CD14-positive monocyte (primary cell): Measurements from ENCODE around the gene AKR7A3. TPM values are rescaled to one million over a fixed set of nuclear protein-coding genes. Genes with fewer than 3 reads are reported as not detected.

ENCODE experiments used
- DNase-seq, 3 donors: peaks; one replicate each; pipeline ENCODE4 v3.0.0-alpha.2; 2011 to 2022
- H2AFZ ChIP-seq: 2 replicates; pipeline ENCODE4 v1.6.0; 2012; ENCODE audit warnings: mild to moderate bottlenecking, low read depth, low read length, inconsistent platforms; ENCODE audit not compliant: insufficient read depth, poor library complexity, severe bottlenecking
- H3K27ac ChIP-seq, 2 donors: 1 replicate in 1 of 2; 2 replicates in 1 of 2; pipeline ENCODE4 v1.5.1; 2012 to 2013; ENCODE audit warnings: low read length in 2 of 2, control low read depth in 1 of 2, inconsistent platforms in 1 of 2, low read depth in 1 of 2, mild to moderate bottlenecking in 1 of 2
- H3K27me3 ChIP-seq, 2 donors: one replicate each; pipeline versions ENCODE4 v1.6.0 to v1.6.1; 2011 to 2013; ENCODE audit warnings: low read length in 2 of 2; ENCODE audit not compliant: control insufficient read depth in 2 of 2, insufficient read depth in 2 of 2
- H3K36me3 ChIP-seq, 2 donors: replicated peaks in 1 of 2; 1 replicate in 1 of 2; 2 replicates in 1 of 2; pipeline versions ENCODE4 v1.5.1 to v1.6.1; 2012 to 2013; ENCODE audit warnings: low read length in 2 of 2, control low read depth in 1 of 2, inconsistent platforms in 1 of 2, mild to moderate bottlenecking in 1 of 2; ENCODE audit not compliant: insufficient read depth in 2 of 2, control insufficient read depth in 1 of 2
- H3K4me1 ChIP-seq, 2 donors: 1 replicate in 1 of 2; 2 replicates in 1 of 2; pipeline versions ENCODE4 v1.5.1 to v1.6.1; 2012 to 2013; ENCODE audit warnings: low read length in 2 of 2, control low read depth in 1 of 2, inconsistent platforms in 1 of 2, mild to moderate bottlenecking in 1 of 2, moderate library complexity in 1 of 2; ENCODE audit not compliant: insufficient read depth in 2 of 2, control insufficient read depth in 1 of 2
- H3K4me2 ChIP-seq: replicated peaks from 2 replicates; pipeline ENCODE3; 2012; ENCODE audit warnings: low read length, moderate library complexity, mild to moderate bottlenecking; ENCODE audit not compliant: poor library complexity, severe bottlenecking; ENCODE audit errors: extremely low read depth
- H3K4me3 ChIP-seq, 3 experiments: fragments of 200-600 bp in 1 of 3; sonication (generic) in 1 of 3; replicated peaks in 1 of 3; 1 replicate in 2 of 3; 2 replicates in 1 of 3; pipeline ENCODE4 v1.5.1; 2011 to 2013; ENCODE audit warnings: low read length in 3 of 3, mild to moderate bottlenecking in 3 of 3, control low read depth in 2 of 3, low read depth in 2 of 3, inconsistent platforms in 1 of 3, moderate library complexity in 1 of 3
- H3K79me2 ChIP-seq: 2 replicates; pipeline ENCODE4 v1.6.0; 2012; ENCODE audit warnings: mild to moderate bottlenecking, control low read depth, inconsistent platforms, low read length, moderate library complexity; ENCODE audit not compliant: insufficient read depth
- H3K9ac ChIP-seq: 2 replicates; pipeline ENCODE4 v1.6.0; 2017; ENCODE audit warnings: low read length, mild to moderate bottlenecking; ENCODE audit not compliant: insufficient read depth, poor library complexity, severe bottlenecking
- H3K9me3 ChIP-seq, 2 donors: replicated peaks in 1 of 2; 1 replicate in 1 of 2; 2 replicates in 1 of 2; pipeline versions ENCODE4 v1.5.1 to v1.6.1; 2012 to 2013; ENCODE audit warnings: low read length in 2 of 2, control low read depth in 1 of 2; ENCODE audit not compliant: control insufficient read depth in 1 of 2, insufficient read depth in 1 of 2
- H4K20me1 ChIP-seq: 2 replicates; pipeline ENCODE4 v1.6.0; 2012; ENCODE audit warnings: mild to moderate bottlenecking, low read length, control low read depth, moderate library complexity; ENCODE audit not compliant: insufficient read depth
- H3K27ac Mint-ChIP-seq, 7 donors: one replicate each; pipeline ENCODE4 v1.8.0; 2020; ENCODE audit warnings: mild to moderate bottlenecking in 7 of 7, mixed read lengths in 7 of 7, moderate library complexity in 6 of 7, inconsistent platforms in 2 of 7
- H3K27me3 Mint-ChIP-seq, 3 donors: one replicate each; pipeline ENCODE4 v1.8.0; 2021 to 2022; ENCODE audit warnings: low read depth in 3 of 3, mild to moderate bottlenecking in 3 of 3, mixed read lengths in 3 of 3, moderate library complexity in 3 of 3, inconsistent platforms in 1 of 3
- H3K36me3 Mint-ChIP-seq, 2 donors: one replicate each; pipeline ENCODE4 v1.8.0; 2020; ENCODE audit warnings: mixed read lengths in 2 of 2, inconsistent platforms in 1 of 2, mild to moderate bottlenecking in 1 of 2
- H3K4me1 Mint-ChIP-seq: one replicate; pipeline ENCODE4 v1.8.0; 2020; ENCODE audit warnings: mild to moderate bottlenecking, mixed read lengths
- H3K4me3 Mint-ChIP-seq, 2 donors: one replicate each; pipeline ENCODE4 v1.8.0; 2020; ENCODE audit warnings: mild to moderate bottlenecking in 2 of 2, mixed read lengths in 2 of 2, moderate library complexity in 1 of 2
- H3K9me3 Mint-ChIP-seq, 7 donors: one replicate each; pipeline ENCODE4 v1.8.0; 2020 to 2022; ENCODE audit warnings: mixed read lengths in 7 of 7, mild to moderate bottlenecking in 6 of 7, moderate library complexity in 6 of 7, inconsistent platforms in 2 of 7
- WGBS: methylation state at CpG from one replicate; pipeline ENCODE4 v1.1.5; 2013; ENCODE audit warnings: missing lambda C conversion rate; ENCODE audit not compliant: insufficient coverage; 5-methylcytosine and 5-hydroxymethylcytosine counted together
- intact Hi-C, 2 donors: fragments of 100-400 bp; cut with micrococcal nuclease; formaldehyde crosslinking; loops; one replicate each; pipeline versions ENCODE4 v1.15.0 to v1.15.1; 2023
- polyA plus RNA-seq, 3 donors: library from polyadenylated mRNA; depleted of rRNA in 1 of 3; unstranded in 2 of 3; stranded (reverse) in 1 of 3; fragments of 300-500 nt in 2 of 3; fragments of >200 nt in 1 of 3; fragmentation: Illumina TruSeq in 2 of 3; gene quantifications; 1 replicate in 2 of 3; 2 replicates in 1 of 3; pipeline ENCODE4 v1.2.3, GENCODE V29; 2012 to 2021
- TF ChIP-seq, protein P1 (sequence below): fragments of 200-600 bp; IDR thresholded peaks from one replicate; pipeline ENCODE4 v1.8.0; 2022; ENCODE audit warnings: antibody characterized with exemption, mild to moderate bottlenecking

The AKR7A3 gene
- polyA plus RNA-seq, 3 donors: 0.15 to 0.56 TPM; not detected in 1

DNA sequence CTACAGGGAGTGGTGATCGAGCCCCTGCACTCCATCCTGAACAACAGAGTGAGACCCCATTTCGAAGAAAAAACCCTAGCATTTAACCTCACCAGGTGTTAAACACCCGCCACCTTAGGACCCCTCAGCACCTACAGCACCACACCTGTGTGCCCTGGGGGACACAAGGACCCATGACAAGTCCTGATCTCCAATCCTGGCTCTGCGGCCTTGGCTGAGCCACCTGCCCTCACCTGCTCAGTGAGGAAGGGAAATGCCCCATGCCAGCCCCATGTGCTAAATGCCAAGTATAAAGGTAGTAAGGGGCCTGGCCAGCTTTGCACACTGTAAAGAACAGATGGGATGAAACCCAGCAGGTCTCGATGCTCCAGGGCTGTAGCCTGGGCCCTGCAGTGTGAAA lies 25.8 kb downstream of the AKR7A3 start:
- Histone ChIP-seq H3K9me3 (no peaks in the 10 kb centered on the region), H3K4me2 (no peak overlapping the region), H4K20me1 (no peaks in the 10 kb centered on the region), H3K4me3 (no peak overlapping the region), H3K27me3 (no peaks in the 10 kb centered on the region), H2AFZ (no peak overlapping the region), H3K27ac (no peak overlapping the region), H3K79me2 (no peaks in the 10 kb centered on the region), H3K9ac (no peak overlapping the region), H3K36me3 (peaks cover 29 to 33% of the 10 kb centered on the region in 2 donors), H3K4me1 (no peaks in the 10 kb centered on the region)
- TF ChIP-seq, protein P1, sequence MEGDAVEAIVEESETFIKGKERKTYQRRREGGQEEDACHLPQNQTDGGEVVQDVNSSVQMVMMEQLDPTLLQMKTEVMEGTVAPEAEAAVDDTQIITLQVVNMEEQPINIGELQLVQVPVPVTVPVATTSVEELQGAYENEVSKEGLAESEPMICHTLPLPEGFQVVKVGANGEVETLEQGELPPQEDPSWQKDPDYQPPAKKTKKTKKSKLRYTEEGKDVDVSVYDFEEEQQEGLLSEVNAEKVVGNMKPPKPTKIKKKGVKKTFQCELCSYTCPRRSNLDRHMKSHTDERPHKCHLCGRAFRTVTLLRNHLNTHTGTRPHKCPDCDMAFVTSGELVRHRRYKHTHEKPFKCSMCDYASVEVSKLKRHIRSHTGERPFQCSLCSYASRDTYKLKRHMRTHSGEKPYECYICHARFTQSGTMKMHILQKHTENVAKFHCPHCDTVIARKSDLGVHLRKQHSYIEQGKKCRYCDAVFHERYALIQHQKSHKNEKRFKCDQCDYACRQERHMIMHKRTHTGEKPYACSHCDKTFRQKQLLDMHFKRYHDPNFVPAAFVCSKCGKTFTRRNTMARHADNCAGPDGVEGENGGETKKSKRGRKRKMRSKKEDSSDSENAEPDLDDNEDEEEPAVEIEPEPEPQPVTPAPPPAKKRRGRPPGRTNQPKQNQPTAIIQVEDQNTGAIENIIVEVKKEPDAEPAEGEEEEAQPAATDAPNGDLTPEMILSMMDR: no peak
- Mint-ChIP-seq H3K36me3 (peaks cover 23 to 31% of the 10 kb centered on the region in 2 donors), H3K4me3 (no peak overlapping the region), H3K27me3 (peaks cover 0 to 2% (median 0%) of the 10 kb centered on the region in 3 donors), H3K27ac (no peak overlapping the region), H3K9me3 (peaks cover 0 to 3% (median 0%) of the 10 kb centered on the region in 7 donors), H3K4me1 (no peaks in the 10 kb centered on the region)
- no peak for DNase-seq
- intact Hi-C loops: no loop called here
- WGBS: 100% methylated on average over 2 of the region's 5 CpGs

DNA sequence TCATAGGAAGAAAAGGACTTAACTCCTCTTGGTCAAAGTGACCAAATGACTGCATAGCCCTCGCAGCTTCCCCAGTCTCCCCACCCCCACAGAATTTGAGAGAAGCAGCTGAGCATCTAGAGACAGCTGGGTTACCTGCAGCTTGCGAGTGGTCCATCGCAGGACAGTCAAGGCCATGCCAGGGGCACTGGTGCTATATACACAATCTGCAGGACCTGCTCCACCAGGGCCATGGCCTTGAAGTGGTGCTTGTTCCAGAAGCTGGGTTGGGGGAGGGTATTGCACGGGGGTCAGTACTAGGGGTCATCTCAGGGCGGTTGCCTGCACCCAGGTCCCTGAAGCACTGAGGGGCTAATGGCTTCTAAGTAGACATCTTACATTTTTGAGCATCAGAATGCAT lies 26.5 kb downstream of the AKR7A3 start:
- TF ChIP-seq, protein P1: no peak
- no peaks in the 10 kb centered on the region for H3K9me3 ChIP-seq
- no peak overlapping the region for H3K4me2 ChIP-seq
- no peaks in the 10 kb centered on the region for H4K20me1 ChIP-seq
- no peak overlapping the region for H3K4me3 ChIP-seq
- no peaks in the 10 kb centered on the region for H3K79me2 ChIP-seq
- Mint-ChIP-seq H3K9me3 (peaks cover 0 to 3% (median 0%) of the 10 kb centered on the region in 7 donors), H3K27ac (peak overlapping the region in 1 of 7 donors; percentile 67), H3K4me3 (no peak overlapping the region), H3K4me1 (no peaks in the 10 kb centered on the region), H3K27me3 (peaks cover 0 to 2% (median 0%) of the 10 kb centered on the region in 3 donors), H3K36me3 (peaks cover 30 to 38% of the 10 kb centered on the region in 2 donors)
- H3K27me3 ChIP-seq: no peaks in the 10 kb centered on the region
- 88% methylated on average over 4 of the region's 5 CpGs for WGBS
- no peaks in the 10 kb centered on the region for H3K4me1 ChIP-seq
- intact Hi-C loops: no loop called here
- no peak for DNase-seq
- no peak overlapping the region for H3K9ac ChIP-seq
- H3K27ac ChIP-seq: no peak overlapping the region
- peaks cover 36 to 40% of the 10 kb centered on the region in 2 donors for H3K36me3 ChIP-seq
- no peak overlapping the region for H2AFZ ChIP-seq
